Daoy (cell line): ENCODE data around the gene COL18A1. TPM values are rescaled to one million over a fixed set of nuclear protein-coding genes. Genes with fewer than 3 reads are reported as not detected.

Source experiments
- DNase-seq: peaks from one replicate; pipeline ENCODE4 v3.0.0-alpha.2; 2015; ENCODE audit warnings: low read depth
- total RNA-seq: library from RNA; depleted of rRNA; stranded (reverse); fragments of >200 nt; shearing (Covaris generic); gene quantifications from 2 replicates; pipeline ENCODE4 v1.2.3, GENCODE V29; 2014

COL18A1 gene
- total RNA-seq, 1 experiment from 2014 or later: 38.9 TPM

DNA sequence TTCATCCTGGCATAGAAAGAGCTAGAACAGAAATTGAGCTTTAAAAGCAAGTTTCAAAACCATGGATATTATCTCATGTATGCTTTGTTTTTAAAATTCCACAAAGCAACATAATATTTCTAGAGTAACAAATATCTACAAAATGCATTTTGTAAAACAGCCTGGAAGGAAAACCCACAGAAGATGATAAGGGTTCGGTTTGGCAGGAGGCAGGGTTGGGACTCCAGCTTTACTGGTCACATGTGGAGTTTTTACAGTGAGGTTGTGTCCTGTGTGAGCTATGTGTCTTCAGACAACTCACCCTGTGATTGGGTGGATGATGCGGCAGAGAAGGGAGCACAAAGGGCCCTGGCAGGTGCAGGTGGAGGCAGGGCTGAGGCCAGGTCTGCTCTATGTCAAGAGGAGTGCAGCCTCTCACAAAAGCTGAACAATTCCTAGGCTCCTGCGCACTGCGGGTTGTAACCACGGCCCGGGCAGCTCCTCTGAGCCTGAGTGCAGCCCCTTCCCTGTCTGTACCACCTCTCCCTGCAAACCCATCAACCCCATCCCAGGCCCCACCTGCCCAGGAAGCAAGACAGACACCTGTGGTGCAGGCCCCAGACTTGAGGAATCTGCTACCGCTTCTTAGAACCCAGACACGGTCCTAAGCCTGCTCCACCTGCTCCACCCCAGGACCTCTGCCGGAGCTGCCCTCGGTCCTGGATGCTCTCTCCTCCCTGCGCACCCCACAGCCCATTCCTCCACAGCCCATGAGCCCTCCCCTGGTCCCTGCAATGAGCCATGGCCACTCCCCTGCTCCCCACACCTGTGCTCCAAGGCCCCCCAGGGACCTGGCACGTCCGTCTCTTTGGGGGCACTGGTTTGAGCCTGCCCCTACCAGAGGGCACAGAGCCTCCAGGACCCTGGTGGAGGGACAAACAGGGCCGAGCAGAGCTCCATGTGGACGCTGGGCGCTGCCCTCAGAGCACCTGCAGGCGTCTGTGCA, 2.8 kb upstream of the COL18A1 start:
- no peak for DNase-seq

- DNase-seq: no peak
Observed at GRCh38 chr21:45403133-45403824, 1.7 kb upstream of the COL18A1 start.

DNA sequence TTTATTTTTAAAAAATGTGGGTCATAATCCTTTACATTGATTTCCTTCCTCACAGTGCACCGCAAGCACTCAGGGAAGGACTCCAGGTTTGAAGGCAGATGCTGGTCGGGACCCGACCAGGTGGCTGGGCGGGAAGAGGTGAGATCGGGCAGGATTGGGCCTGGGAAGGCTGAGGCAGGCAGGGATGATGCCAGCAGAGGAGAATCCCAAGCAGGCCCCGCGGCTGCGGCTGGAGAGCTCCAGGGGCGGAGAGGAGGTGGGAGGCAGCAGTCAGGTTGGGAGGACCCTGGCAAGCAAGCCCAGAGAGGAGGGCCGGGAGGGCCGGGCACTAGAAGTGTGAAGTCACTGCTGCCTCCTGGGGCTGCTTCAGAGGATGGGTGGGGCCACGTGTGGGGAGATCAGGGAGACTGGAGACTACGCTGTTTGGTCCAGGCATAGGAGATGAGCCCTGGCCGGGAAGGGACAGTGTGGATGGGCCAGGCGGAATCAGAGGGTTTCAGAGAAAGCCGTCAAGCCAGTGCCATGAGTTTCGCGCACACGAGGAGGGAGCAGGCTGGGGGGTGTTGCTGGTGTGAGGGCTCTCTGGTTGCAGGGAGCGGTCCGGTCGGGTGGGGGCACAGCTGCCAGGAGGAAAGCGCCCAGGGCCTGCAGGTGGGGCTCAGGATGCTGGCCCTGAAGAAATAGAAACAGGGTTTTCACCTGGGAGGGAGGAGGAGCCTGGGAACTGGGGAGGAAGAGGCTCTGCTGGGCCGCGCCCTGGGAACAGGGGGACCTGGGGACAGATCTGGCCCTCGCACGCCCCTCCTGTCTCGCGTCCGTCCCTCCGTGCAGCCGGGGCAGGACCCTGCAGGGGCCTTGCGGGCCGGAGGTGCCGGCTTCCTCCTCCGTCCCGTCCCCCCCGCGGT, 888 bp upstream of the COL18A1 start:
- DNase-seq: peak; percentile 61

GRCh38 chr21:45405271-45405818, 380 bp downstream of the COL18A1 start:
- peak; percentile 53 for DNase-seq

DNA sequence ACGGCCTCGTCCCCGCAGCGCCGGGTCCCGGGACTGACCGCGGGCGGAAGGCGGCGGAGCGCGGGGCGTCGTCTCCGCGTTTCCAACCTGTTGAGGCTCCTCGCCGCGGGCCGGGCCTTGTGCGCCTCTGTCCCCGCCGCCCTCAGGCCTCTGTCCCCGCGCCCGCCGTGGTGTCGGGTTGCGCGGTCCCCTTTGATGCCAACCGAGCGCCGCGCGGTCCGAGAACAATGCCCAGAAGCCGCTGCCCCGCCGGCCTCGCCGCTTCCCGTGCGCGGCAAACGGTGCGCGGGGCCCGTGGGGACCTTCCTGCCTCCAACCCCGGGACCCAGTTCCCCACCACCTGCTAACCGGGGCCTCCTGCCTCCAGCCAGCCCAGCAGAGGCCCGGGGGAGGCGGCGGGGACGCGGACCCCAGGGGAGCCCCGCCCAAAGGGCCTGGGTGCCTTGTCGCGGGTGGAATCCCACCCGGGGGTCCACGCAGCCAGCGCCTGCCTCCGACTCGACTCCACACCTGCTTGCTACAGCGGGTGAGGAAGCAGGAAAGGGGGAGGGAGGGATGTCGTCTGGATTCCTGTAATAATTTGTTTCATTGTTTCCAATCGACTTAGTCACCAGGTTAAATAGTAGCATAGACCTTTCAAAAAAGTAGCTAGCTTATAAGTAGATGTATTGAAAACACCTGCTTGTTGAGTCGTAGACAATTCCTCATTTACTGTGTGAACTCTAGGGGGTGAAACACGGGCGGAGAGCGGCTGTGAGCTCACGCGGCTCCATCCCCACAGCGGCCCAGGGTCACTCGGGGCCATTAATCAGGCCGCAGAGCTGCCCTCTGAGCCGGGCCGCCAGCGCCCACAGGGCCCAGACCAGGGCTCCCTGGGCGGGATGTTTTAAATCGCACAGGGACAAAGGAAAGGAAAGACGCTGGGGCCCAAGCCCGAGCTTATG, 1.1 kb downstream of the COL18A1 start:
- peak; percentile 38 for DNase-seq

- no peak for DNase-seq
Observed at GRCh38 chr21:45406801-45407628, 2.0 kb downstream of the COL18A1 start.

DNA sequence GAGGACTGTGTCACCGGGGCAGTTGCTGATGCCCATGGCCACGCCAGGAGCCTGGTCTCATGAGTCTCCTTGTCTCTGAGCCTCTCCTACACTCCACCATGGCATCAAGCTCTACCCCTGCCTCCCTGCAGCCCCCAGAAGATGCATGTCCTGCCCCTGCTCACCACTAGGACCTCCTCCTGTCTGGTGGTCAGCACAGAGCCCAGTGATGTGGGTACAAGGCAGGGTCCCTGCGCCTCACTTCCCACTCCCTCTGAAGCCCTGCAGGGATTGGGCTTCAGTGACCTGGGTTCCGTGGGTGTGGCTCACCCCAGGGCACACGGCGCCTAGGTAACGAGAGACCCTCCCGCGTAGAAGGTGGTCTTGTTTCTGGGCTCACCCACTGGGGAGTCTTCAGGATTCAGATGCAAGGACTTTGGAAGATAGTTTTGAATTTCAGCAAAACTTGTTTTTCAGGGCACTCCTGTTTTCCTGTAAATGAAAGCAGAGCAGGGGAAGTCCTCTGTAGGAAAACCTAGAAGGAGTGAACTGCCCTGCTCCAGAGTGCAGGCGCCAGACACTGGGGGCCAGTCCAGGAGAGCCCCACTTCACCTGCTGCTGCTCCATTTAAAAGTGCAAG, 2.8 kb downstream of the COL18A1 start:
- no peak for DNase-seq

DNA sequence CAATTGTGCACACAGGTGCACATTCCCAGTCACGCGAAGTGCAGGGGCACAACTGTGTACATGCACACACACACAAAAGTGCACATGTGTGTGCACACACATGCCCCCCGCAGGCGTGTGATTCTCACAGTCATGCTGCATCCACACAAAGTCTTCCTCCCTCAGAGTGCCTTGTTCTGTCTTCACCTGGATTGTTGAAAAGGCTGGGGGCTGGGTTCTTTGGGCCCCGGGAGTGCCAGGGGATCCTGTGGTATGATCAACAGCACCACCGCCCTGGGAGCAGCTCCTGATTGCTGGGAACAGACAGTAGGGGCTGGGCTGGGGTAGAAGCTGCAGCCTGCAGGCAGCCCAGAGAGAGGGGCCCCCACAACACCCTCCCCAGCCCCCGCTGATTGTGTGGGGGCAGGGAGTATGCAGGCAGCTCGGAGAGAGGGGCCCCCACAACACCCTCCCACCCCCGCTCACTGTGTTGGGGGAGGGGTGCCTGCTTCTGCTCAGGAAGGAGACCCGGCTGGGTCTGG, 3.4 kb downstream of the COL18A1 start:
- DNase-seq: no peak

DNA sequence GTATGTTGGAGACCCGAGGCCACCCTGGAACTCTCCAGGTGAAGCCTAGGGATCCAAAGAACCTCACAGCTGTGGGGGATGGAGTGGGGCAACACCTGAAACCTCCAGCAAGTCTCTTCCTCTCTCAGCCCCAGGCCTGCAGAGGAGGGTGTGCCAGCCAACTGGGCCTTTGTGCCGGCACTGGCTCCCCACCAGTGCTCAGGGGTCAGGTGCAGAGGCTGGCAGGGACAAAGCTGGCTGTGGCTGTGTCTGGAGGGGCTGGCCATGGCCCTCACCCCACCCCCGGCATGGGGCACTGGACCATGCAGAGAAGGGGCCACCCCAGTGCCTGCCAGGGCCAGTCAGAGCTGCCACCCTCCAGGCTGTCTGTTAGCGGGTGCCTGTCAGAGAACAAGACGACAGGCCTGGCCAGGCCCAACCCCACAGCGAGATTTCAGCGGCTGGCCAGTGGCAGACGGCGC, 3.9 kb downstream of the COL18A1 start:
- no peak for DNase-seq

DNA sequence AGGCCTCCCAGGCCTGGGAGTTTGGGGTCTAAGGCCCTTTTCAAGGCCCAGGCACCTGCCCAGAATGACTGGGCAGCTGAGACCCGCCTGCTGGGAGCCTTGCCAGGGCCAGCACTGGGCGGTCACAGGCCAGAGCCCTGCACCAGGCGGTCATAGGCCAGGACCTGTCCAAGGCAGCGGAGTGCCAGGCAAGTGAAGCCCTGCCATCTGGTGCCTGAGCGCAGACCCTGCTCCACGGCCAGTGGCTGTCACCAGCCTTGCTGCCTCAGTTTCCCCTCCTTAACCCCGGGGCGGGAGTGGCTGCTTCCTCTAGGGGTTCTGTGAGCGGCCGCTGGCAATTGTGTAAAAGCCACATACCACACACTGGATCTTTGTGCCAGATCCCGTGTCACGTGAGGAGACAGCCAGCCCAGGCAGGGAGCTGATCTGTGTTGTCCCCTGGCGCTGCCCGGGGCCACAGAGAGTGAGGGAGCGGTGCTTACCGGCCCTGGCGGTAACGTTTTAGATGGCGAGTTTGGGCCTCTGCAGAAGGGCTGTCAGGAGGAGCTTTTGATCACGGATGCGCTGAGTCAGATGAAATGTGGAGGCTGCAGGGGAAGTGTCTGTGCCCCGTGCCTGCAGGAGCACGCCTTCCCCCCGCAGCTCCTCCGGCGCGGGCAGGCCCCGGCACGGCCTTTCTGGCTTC, 4.6 kb downstream of the COL18A1 start:
- DNase-seq: no peak

- DNase-seq: no peak
Observed at GRCh38 chr21:45410151-45410864, 5.3 kb downstream of the COL18A1 start.

DNA sequence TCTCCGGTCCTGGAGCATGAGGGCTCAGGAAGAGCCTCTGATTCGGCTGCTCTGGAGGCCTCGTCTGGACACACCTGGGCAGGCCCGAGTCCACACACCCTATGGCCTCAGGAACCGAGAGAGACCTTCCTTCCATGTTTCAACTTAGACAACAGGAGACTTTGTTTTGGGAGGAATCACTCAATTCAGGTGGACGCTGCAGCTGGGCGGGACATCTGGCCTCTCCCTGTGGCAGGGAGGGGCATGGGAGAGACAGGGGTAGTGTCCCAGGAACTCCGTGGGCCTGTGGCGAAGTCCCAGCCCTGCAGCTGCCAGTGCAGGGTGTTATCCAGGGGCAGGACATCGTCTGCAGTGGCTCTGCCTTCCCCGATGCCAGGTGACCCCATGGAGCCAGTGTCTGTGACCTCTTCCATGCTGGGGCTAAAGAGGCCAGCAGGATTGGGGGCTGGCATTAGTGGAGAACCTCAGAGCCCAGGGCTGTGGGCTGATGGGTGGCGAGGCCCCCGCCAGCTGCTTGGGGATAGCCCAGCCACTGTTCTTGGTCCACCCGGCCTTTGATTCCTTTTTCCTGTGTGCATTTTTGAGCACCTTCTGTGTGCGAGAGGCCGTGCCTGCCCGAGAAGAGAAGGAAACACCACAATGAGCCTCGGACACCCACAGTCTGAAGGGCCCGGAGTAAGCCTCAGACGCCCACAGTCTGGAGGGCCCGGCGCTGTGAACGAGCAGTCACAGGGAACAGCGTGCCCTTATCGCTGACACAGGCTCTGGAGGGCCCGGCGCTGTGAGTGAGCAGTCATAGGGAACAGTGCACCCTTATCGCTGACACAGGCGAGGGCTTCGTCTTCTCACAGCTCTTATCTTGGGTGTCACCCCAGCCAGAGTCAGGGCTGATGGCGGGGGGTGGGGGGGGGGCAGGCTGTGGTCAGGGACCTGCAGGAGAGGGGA, 6.2 kb downstream of the COL18A1 start:
- DNase-seq: no peak

DNA sequence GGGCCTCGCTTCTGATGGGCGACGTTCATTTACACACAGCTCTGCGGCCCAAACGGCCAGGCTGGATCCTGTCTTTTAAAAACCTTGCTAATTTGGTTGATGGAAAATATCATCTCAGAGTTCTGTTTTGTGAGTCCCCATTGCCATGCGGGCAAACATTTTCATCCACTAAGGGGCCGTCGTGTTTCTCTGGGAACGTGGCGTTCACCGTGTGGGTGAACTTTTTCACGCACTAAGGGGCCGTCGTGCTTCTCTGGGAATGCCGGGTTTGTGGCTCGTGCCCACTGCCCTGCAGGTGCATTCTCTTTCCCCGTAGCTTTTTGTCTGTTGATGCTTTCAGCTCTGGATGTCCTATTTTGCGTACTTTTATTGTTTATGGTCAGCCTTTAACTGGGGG, 6.8 kb downstream of the COL18A1 start:
- no peak for DNase-seq

DNA sequence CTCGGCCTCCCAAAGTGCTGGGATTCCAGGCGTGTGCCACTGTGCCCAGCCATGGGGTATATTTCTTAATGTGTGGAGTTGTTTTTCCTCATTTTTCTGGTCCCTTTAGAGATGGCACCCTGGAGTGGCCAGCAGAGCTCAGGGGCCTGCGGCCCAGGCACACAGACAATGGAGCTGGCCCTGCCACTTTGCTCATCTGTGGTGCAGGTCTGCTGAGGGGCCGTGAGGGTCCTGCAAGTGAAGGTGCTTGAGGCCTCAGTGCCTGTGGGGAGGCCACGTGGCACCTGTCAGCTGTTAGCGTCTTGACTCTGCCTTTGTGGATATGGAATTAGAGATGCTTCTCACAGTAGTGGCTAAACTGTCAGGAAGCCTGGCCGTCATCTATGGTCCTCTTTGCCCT, 7.5 kb downstream of the COL18A1 start:
- no peak for DNase-seq

GRCh38 chr21:45412909-45413611, 8.1 kb downstream of the COL18A1 start:
- DNase-seq: no peak

- no peak for DNase-seq
Observed at GRCh38 chr21:45413922-45414321, 9.0 kb downstream of the COL18A1 start.
